HG02678 (cell line): Measurements from ENCODE around the gene LRRN2.
"Not testable (repeated sequence)": the region's sequence is repeated elsewhere in the genome, so short reads cannot be mapped to it uniquely, and the experiment has no call there.

Source experiments
- ATAC-seq: cut with Tn5 transposase; IDR thresholded peaks from one replicate; pipeline ENCODE4 v1.9.1; 2021; ENCODE audit warnings: mild to moderate bottlenecking, moderate library complexity; ENCODE audit not compliant: unreplicated experiment

Gene LRRN2

DNA sequence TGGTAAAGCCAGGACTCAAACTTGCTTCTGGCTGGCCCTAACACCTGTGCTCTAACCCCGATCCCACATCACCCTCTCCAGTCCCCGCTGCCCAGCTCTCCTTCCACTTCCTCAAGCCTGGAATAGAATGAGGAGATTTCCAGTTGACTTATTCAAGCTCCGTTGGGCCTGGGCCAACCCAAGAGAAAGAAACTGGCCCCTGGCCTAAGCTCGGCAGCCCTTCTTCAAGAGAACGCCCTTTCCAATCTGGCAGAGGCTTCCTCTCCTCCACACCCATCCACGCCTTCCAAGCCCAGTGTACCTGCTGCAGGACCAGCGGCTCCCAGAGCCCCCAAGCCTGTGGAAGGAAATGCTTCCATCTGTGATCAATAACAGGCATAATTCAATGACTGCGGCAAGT, 51.9 kb downstream of the LRRN2 start:
- no peak for ATAC-seq

DNA sequence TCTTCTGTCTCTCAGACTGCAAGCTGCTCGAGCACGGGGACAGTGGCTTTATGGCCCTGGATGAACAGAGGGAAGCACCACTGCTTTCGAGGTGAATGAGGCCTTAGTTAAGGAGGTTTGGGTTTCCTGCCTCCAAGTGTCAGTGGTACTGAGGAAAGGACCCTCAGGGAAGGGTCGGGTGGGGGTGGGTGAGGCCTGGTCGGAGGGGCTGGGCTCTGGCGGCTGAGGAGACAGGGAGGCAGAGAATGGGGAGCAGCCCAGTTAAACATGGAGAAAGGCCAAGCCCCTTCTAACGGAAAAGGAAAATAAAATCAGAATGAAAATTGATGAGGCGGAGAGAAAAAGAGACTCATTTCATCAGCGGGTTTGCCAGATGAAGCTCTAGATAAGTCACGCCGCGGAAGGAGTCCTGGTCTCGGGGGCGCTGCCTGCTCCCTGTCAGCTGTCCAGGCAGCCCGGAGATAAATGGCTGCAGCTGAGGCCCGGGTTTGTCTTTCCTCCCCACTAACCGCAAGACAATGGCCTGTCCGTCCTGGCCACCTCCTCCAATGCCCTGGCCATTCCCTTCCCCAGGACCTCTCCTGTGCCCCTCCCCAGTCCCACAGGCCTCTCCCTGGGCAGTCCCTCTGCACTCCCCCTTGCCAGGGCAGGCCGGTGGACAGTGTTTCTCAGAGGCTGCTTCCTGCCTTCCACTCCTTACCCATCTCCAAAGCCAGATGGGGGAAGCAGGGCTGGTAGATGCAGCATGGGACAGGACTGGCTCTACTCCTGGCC, 55.2 kb downstream of the LRRN2 start:
- ATAC-seq, result no peak

DNA sequence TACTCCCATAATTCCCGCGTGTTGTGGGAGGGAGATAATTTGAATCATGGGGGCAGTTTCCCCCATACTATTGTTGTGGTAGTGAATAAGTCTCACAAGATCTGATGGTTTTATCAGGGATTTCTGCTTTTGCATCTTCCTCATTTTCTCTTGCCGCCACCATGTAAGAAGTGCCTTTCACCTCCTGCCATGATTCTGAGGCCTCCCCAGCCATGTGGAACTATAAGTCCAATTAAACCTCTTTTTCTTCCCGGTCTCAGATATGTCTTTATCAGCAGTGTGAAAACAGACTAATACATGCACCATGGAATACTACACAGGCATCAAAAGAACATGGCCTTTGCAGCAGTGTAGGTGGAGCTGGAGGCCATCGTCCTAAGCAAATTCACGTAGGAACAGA, 56.1 kb downstream of the LRRN2 start:
- not testable (repeated sequence) for ATAC-seq

DNA sequence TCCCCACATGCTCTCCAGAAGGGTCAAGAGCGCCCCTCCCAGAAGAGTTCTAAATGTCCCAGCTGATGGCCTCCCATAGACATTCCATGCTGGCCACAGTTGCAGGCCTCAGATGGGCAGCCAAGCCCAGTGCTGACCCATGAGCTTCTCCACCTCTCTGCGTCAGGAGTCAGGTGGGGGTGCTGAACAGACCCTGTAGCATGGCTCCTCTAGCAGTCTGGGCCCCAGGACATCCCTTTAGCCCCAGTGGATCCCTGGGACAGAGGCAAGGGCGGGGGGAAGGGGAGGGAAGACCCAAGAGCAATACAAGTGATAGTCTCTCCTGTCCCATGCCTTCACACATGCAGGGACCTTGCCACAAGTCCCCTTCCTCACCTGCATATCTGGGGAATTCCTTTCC, 56.7 kb downstream of the LRRN2 start:
- ATAC-seq, result no peak

DNA sequence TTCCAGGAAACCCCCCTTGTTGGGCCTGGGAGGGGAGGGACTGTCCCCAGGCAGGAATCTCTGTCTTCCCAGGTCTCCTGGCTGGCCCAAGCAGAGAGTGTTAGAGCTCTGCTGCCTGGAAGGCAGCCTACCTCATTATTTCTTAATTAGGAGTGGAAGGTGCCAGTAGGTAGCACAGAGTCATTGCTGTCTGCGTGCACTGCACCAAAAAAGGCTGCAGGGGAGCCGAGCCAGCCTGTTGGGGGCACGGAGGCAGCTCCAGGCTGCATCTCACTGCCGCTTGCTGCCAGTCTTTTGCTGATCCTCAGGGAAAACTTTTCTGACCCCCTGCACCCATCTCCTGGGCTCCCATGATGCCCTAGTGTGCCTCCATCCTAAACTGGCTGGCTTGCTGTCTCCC, 58.1 kb downstream of the LRRN2 start:
- no peak for ATAC-seq

DNA sequence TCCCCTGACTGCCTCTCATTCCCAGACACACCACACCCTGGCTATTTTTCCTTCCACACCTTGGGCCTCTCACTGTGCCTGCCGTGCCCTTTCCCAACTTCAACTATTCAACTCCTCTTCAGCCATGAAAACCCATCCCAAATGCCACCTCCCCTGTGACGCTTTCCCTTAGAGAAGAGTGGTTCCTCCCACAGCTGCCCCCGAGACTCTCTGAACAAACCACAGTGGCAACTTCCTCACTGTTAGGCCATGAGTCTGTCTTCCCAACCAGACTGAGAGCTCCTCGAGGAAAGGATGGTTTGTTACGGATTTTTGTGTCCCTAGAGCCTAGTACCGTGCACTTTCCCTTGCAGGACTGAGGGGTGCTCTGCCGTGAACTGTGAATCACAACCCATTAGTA, 59.2 kb downstream of the LRRN2 start:
- no peak for ATAC-seq

DNA sequence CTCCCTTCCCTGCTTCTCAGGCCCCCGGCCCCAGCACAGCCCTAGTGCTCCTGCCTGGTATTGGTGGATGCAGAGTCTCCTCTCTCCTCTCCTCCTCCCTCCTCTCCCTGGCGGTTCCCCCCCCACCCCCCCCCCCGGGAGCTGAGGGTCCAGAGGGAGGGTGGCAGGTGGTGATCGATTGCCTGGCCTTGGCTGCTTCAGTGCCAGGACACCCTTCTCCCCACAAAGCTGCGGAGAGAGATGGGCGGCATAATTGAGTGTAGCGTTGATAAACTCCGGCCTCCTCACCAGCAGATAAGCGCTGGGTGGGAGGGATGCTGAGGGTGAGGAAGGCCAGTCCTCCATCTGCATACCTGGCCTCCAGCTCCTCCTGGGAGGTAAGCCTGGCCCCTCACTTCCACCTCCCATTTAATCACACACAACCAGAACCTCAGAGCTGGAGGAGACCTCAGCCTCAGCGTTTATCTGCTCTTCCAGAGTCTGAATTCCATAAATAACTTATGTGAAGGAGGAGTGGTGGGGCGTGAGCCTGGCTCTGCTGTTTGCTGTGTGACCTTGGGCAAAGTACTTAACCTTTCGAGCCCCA, 60.8 kb downstream of the LRRN2 start:
- no peak for ATAC-seq

DNA sequence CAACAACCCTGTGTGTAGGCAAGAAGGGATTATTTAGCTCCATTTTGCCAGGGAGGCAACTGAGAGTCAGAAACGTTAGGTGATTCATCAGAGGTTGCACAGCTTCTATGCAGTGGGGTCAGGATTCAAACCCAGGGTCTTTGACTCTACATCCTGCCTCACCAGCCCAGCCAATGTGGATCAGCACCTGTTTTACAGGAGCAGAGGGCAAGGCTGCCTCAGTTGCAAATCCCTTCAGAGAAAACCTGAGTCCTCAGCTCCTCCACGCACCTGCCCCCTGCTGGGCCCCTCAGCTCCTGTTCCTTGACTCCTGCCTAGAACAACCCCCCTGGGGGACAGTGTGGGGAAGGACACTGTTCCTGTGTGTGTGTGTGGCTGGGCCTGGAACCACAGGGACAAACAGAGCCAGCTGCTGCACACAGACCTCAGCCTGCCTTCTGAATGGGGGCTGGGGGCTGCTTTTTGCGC, 61.6 kb downstream of the LRRN2 start:
- no peak for ATAC-seq

DNA sequence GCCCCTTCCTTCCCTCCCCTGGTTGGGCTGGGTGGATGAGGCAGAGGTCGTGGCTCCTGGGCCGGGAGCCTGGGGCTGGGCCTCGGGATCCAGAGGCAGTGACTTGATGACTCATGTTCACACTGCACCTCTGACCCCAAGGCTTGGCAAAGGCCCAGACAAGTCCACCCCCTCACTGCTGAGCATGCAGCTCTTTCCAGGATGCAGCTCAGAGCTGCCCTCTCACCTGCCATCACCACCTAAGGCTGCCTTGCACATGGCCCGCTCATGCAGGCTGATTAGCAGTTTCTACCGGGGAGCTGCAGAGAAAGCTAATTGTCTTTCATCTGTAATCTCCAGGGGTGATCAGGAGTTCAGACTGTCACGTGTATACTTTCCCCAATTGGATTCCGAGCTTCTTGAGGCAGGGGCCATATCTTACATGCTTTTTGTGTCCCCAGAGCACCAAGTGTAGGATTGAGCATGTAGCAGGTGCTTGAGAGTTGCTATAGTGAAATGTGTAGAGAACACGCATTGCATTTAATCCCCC, 62.1 kb downstream of the LRRN2 start:
- no peak for ATAC-seq

DNA sequence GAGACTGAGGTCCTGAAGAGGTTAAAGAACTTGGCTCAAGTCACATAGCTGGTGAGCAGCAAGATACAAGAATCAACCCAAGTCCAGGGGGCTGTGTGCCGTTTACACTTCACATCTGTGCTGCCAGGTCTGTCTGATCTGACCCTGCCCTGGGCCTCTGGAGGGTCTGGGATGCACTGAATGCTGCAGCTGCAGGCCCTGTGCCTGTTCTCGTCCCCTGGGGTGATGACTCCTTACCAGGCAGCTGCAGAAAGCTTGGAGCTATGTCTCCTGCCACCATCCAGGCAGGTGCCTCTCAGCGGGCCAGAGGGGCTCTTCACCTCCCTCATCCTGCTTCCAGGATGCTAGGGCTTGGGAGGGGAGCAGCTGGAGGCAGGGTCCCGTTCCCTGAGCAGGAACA, 63.5 kb downstream of the LRRN2 start:
- ATAC-seq, result no peak

DNA sequence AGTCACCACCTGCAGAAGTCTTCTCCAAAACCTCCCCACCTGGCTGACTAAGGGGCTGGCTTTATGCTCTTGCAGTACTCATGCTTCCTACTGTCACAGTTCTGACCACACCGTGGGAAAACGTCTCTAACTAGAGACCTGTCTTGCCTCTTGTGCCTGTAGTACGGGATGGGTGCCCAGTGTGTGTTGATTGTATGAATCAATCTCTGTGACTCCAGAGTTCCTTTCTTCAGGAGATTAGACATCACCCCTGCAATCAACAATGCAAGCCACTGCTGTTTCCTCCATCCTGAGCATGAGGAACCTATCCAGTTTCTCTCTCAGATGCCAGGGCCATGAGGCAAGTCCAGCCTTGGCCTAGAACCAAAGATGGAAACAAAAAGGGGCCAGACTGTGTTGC, 64.1 kb downstream of the LRRN2 start:
- no peak for ATAC-seq

DNA sequence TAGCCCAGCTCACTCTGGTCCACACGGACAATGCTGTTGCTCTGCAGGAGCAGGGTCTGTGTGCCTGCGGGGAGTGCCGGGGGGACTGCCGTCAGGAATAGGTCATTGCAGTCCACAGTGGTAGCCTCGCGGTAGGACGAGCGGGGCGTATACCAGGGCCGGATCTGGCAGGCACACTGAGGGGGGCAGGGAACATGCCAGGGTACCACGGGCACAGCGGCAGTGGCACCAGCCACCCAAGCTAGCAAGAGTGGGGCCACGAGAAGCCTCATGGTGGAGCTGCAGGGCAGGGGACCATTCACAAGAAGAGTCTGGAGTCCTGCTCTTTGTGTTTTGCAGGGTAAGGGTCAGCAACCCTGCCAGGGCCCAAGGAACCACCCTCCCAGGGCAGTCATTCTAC, 65.8 kb downstream of the LRRN2 start:
- no peak for ATAC-seq

DNA sequence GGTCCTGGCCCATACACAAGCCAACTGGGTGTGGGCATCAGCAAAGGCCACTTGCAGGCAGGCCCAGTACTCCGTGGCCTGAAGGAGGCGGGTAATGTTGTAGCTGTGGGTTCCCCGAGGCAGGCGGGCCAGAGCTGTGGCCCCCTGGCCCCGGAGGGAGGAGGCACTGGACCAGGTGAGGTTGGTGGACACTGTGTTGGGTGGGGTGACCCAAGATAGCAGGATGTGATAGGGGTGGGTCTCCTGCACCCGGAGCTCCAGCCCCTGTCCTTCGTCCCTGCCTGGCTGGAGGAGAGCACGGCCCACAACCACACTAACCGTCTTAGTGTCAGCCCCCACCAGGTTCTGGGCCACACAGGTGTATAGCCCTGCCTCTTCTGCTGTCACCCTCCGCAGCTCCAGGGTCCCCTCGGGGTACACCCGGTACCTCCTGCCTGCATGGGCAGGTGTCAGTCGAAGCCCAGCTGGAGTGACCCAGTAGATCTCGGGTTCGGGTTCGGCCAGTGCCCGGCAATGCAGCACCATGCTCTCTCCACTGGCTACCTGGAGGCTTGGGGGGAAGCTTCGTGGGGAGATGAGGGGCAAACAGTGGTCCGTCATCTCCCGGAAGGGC, 67.3 kb downstream of the LRRN2 start:
- ATAC-seq, result no peak

DNA sequence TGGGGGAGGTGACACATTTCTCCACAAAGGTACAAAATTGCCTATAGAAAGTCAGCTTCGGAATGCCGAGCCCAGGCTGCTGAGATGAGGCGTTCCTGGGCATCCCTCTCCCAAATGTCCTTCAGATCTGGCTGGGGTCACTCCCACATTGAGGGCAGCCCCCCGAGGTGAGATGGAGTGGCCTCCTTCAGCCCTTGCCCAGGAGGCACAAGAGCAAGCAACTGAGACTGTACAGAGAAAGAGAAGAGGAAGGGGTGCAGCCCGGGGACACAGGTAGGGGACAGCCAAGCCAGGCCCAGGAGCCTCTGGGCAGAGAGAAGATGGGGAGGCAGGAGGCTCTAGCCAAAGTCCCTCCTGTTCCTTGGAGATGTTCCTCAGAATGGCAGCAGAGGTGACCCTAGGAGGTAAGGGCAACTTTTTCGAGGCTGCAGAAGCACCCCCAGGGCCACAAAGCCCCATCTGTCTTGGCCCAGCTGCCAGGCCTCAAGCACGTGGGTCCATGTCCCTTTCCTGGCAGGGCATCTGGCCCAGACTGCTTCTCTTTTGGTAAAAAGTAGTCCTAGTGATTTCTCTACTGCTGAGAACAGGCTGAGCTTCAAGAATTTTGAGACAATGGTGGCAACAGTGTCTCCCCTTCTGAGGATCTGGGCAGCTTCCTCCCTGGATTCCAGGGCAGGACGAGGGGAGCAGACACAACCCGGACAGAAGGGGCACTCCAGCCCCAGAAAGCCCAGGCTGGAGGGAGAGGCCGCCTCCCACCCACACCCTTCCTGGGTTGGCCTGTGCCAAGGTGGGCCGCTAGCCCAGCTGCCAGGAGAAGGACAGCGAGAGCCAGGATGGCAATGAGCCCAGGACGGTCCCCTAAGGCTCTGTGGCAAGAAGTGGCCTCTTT, 68.0 kb downstream of the LRRN2 start:
- ATAC-seq, result no peak

DNA sequence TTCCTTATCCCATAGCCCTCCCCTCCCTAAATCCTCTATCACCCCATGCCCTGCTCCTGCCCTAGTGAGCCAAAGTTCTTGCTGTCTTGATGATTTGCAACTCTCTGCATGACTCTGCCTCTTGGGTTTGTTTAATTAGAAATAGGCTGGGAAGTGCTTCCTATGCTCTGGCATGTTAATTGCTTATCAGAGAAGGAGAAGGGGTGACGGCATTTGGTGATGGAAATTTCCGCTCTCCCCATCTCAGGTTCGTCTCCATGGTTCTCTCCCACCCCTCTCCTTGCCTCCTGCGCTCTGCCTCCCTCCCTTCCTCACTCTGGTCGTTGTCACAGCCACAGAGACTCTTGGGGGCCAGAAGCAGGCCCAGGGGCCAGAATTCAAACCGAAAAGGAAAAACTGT, 68.9 kb downstream of the LRRN2 start:
- ATAC-seq, result no peak

DNA sequence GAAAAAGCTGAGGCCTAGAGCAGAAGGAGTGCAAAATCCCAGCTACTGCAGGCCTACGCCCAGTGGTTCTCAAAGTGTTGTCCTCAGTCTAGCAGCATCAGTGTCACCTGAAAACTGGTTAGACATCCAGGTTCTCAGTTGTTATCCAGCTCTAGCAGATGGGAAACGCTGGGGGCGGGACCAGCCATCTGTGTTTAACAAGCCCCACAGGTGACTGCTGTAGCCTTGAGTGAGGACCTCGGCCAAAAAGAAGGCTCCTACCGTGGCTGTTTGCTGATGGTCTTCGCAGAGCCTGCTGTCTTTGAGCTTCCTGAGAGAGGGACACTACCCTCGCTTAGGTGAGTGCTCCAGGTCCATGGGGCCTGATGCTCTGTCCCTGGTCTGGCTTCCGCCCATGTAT, 69.7 kb downstream of the LRRN2 start:
- ATAC-seq, result no peak

DNA sequence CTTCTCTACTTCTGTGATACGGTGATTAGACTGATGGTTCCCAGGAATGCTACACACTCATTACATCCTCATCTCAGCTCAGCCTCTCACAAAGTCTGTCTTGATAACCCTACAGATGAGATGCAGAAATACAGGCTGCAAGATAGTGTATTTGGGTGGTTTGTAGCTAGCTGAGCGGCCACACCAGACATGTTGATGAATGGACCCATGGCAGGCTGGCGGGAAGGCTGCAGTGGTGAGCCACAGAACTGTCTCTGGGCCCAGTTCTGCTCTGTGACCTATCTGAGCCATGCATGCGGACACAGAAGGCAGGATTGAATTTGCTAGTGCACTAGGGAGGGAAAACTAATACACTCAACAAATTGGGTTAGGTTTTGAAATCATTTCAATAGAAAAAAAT, 71.9 kb downstream of the LRRN2 start:
- no peak for ATAC-seq

DNA sequence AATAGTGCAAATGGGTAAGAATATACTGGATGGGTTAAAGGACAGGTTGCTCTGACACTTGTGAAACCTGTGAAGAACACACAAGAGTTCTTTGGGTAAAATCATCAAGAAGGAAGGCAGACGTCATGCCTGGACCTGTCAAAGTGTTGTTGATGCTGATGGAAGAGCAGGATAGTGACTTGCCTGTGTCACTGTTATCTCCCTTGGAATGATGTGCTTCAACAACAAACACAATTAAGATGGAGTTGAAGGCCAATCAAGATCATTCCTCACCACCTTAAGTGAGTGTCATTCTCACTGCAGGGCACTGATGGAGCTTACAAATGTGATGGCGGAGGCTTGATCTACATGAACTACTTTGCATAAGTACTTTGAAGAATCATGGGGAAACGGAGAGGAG, 73.2 kb downstream of the LRRN2 start:
- no peak for ATAC-seq

DNA sequence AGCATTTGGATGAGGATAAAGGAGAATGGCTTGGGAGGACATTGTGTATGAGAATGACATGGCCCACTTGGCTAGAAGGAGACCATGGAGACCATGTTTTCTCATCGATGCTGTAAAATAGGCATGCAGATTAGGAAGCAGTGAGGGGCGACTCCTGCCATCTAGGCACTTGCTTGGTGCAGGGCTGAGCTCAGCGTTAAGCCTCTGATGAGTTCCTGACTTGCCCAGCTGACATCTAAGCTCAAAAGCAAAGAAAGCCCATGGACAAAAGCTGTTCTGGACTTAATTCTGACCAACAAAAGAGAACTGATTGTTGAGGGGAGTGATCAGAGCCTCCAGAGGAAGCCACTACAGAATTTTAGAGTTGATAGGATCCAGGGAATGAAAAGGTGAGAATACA, 74.5 kb downstream of the LRRN2 start:
- ATAC-seq, result no peak

DNA sequence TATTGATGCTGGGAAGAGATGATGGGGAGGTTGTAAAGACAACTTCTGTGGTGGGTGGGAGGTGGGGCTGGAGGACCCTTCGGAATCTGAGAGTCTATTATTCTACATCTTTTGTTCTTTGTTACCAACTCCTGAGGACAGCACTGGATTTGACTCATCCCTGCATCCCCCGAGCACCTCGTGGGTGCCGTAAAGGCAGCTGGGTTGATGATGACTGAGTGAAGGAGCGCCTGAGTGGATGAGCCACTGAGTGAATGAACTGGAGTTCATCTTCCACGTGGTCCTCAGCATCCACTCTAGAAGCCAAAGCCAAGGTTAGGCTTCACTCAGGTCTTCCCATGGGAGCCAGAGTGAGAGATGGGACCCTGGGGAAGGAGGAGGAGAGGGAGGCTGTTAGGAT, 77.6 kb downstream of the LRRN2 start:
- no peak for ATAC-seq

DNA sequence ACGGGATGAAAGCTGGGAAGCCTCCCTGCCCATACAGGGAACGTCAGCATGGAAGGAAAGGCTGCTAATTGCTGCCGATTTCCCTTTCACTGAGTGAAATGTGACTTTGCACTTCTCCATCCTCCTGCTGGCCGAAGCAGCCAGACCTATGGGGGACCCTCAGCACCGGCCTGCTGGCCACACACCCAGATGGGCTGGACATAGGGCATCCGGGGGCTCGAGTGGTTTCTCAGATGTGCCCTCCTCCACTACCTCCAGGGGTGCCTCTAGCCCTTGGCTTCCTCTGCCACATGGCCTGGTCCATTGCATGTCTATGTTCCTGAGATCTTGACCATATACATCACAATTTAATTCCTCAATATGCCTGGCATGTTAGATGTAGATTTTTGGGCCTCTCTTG, 79.7 kb downstream of the LRRN2 start:
- ATAC-seq, result no peak
